HepG2 (cell line): ENCODE data around the gene UGT1A7. TPM values are rescaled to one million over a fixed set of nuclear protein-coding genes. Genes with fewer than 3 reads are reported as not detected.

Experiments
- ATAC-seq: fragments of 200-7000 bp; cut with Tn5 transposase; 3 replicates; pipeline ENCODE4 v1.9.1; 2020; ENCODE audit warnings: mild to moderate bottlenecking, moderate library complexity
- BruUV-seq: library from RNA; stranded (reverse); fragments of 400-500 nt; replicated peaks from 2 replicates; lab custom pipeline; 2021; lab: Mats Ljungman, UMichigan
- CTCF ChIA-PET: fragments of 300-600 bp; formaldehyde crosslinking; extraction: SDS; loops from one replicate; lab custom pipeline; 2021; ENCODE audit warnings: low total read pairs, inconsistent platforms, low intra/inter-chr PET ratio; lab: Yijun Ruan, JAX
- POLR2A ChIA-PET: fragments of 350-600 bp; sonication (Branson Sonifier 250); formaldehyde crosslinking; loops from one replicate; lab custom pipeline; 2020; ENCODE audit warnings: antibody characterized with exemption, inconsistent platforms; lab: Yijun Ruan, JAX
- DNase-seq: peaks from one replicate; pipeline ENCODE4 v3.0.0-alpha.2; 2015; ENCODE audit warnings: low spot score
- FAIRE-seq: peaks from 3 replicates; lab custom pipeline; 2011; peaks lifted over from hg19 to GRCh38; lab: Jason Lieb, UNC
- H2AFZ ChIP-seq: one replicate; pipeline ENCODE4 v1.6.1; 2011; ENCODE audit warnings: low read length, inconsistent platforms
- H3K27ac ChIP-seq: fragments of 300-600 bp; 3 replicates; pipeline ENCODE4 v1.8.0; 2011; ENCODE audit warnings: mixed run types, mild to moderate bottlenecking, mixed read lengths, low read length, inconsistent platforms; ENCODE audit not compliant: insufficient read depth; ENCODE audit errors: extremely low read length
- H3K27me3 ChIP-seq, 2 experiments: fragments of 200-600 bp in 1 of 2; 2 replicates in 1 of 2; 3 replicates in 1 of 2; pipeline versions ENCODE4 v1.6.0 to v1.8.0; 2011; ENCODE audit warnings: low read length in 2 of 2, mild to moderate bottlenecking in 2 of 2, moderate library complexity in 2 of 2, inconsistent platforms in 1 of 2; ENCODE audit not compliant: insufficient read depth in 2 of 2, control insufficient read depth in 1 of 2
- H3K36me3 ChIP-seq, 2 experiments: fragments of 200-600 bp in 1 of 2; replicated peaks in 1 of 2; 2 replicates in 1 of 2; 3 replicates in 1 of 2; pipeline versions ENCODE4 v1.5.1 to v1.8.0; 2011; ENCODE audit warnings: low read length in 2 of 2, inconsistent platforms in 1 of 2; ENCODE audit not compliant: insufficient read depth in 2 of 2, control insufficient read depth in 1 of 2
- H3K4me1 ChIP-seq: 2 replicates; pipeline ENCODE4 v1.5.1; 2012; ENCODE audit warnings: low read length, inconsistent platforms; ENCODE audit not compliant: insufficient read depth
- H3K4me2 ChIP-seq: 2 replicates; pipeline ENCODE4 v1.6.0; 2011; ENCODE audit warnings: low read depth, low read length, inconsistent platforms
- H3K4me3 ChIP-seq, 3 experiments: fragments of 200-600 bp in 1 of 3; sonication (generic), shearing (Covaris generic) in 1 of 3; replicated peaks in 1 of 3; 2 replicates each; pipeline ENCODE4 v1.5.1; 2011 to 2016; ENCODE audit warnings: low read length in 3 of 3, inconsistent platforms in 2 of 3, low read depth in 2 of 3, mild to moderate bottlenecking in 2 of 3, control low read depth in 1 of 3, mixed read lengths in 1 of 3; ENCODE audit not compliant: insufficient read depth in 1 of 3
- H3K79me2 ChIP-seq: one replicate; pipeline ENCODE4 v1.6.1; 2011; ENCODE audit warnings: low read length, inconsistent platforms; ENCODE audit not compliant: insufficient read depth
- H3K9ac ChIP-seq: 2 replicates; pipeline ENCODE4 v1.6.0; 2011; ENCODE audit warnings: mild to moderate bottlenecking, low read depth, low read length, inconsistent platforms; ENCODE audit not compliant: insufficient read depth
- H3K9me3 ChIP-seq: 2 replicates; pipeline ENCODE4 v1.5.1; 2012; ENCODE audit warnings: mild to moderate bottlenecking, low read length
- H4K20me1 ChIP-seq: 2 replicates; pipeline ENCODE4 v1.6.0; 2011; ENCODE audit warnings: inconsistent platforms, mild to moderate bottlenecking, low read length, moderate library complexity; ENCODE audit not compliant: insufficient read depth
- HNF4A ChIP-seq: sonication (generic); formaldehyde crosslinking; IDR thresholded peaks from 2 replicates; pipeline ENCODE4 v1.4.0; 2020; ENCODE audit warnings: missing genetic modification reagents
- MAFF ChIP-seq: IDR thresholded peaks from 2 replicates; pipeline ENCODE4 v1.6.1; 2011; ENCODE audit warnings: low read depth, low read length, improper control_type of control experiment
- MAFK ChIP-seq, 2 experiments: IDR thresholded peaks in 1 of 2; conservative IDR thresholded peaks in 1 of 2; 2 replicates each; pipeline ENCODE4 v1.6.1; 2011; ENCODE audit warnings: improper control_type of control experiment in 2 of 2, low read length in 2 of 2
- MXD4 ChIP-seq: IDR thresholded peaks from 2 replicates; pipeline ENCODE4 v1.6.1; 2016; ENCODE audit warnings: mild to moderate bottlenecking, missing biosample characterization, missing genetic modification reagents
- ZNF501 ChIP-seq: sonication (generic); formaldehyde crosslinking; IDR thresholded peaks from 2 replicates; pipeline ENCODE4 v1.5.1; 2020; ENCODE audit warnings: mild to moderate bottlenecking, moderate library complexity, missing genetic modification reagents
- WGBS: methylation state at CpG from one replicate; pipeline ENCODE4 v1.1.6; 2017; ENCODE audit warnings: low lambda C conversion rate; 5-methylcytosine and 5-hydroxymethylcytosine counted together
- in situ Hi-C: cut with HindIII; loops from 2 replicates; pipeline ENCODE4 v1.10.0; 2017; ENCODE audit warnings: low pct_unique_long_range_greater_than_20kb; ENCODE audit not compliant: extremely low pct_ligation_motif_present
- intact Hi-C: fragments of 100-400 bp; cut with micrococcal nuclease; formaldehyde crosslinking; loops from one replicate; pipeline ENCODE4 v1.10.0; 2022; ENCODE audit not compliant: unreplicated experiment
- polyA plus RNA-seq, 8 experiments: library from polyadenylated mRNA; depleted of rRNA in 3 of 8; stranded (reverse) in 7 of 8; unstranded in 1 of 8; fragments of >200 nt; fragmentation: Illumina TruSeq in 4 of 8; extraction: Trizol in 4 of 8; gene quantifications; 2 replicates each; pipeline versions ENCODE4 v1.2.1 to v1.2.3, GENCODE V29; 2011 to 2016; ENCODE audit warnings: low read depth in 4 of 8, missing spikeins in 1 of 8, mixed read lengths in 1 of 8; ENCODE audit not compliant: insufficient read depth in 1 of 8
- total RNA-seq, 5 experiments: library from RNA; depleted of rRNA; stranded (reverse); fragments of >200 nt; fragmentation: Illumina TruSeq; extraction: Trizol; gene quantifications; 2 replicates each; pipeline ENCODE4 v1.2.3, GENCODE V29; 2016; ENCODE audit warnings: low read depth in 1 of 5
- TF ChIP-seq, protein P1 (sequence below): sonication (generic); formaldehyde crosslinking; IDR thresholded peaks from 2 replicates; pipeline ENCODE4 v1.5.1; 2020; ENCODE audit warnings: missing genetic modification reagents, mild to moderate bottlenecking, borderline replicate concordance

UGT1A7 gene
- total and polyA plus RNA-seq, 2 of the 13 experiments (the other 11 are each of a cell fraction or from before 2014, with no cell fraction given): not detected

DNA sequence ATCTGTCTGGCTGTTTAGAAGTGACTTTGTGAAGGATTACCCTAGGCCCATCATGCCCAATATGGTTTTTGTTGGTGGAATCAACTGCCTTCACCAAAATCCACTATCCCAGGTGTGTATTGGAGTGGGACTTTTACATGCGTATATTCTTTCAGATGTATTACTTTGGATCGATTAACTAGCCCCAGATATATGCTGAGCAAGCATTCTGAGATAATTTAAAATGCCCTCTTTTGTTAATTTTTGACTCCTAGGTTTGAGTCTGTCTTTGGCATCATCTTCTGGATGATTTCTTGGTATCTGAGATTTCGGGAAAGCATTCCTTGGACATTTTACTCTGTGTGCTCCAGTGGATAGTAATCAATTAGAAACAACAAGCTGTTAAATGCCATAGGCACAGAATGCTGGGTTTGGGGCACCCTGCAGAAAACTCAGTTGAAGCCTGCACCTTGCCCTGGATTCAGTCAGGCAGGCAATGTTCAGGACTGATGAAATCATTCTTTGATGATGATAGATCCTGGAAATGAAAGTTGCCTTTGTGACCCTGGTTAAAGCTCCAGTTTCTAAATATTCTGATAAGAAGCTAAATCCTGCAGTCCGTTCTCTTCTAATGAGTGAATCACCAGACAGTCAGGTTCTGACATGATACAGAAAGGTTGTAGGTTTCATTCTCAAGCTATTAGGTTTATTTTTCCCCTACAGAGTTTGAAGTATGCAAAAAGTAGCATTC, 79.5 kb downstream of the UGT1A7 start:
- H3K4me3 ChIP-seq: no peak overlapping the region
- FAIRE-seq (no peak), ATAC-seq (no peak)

More for the DNA sequence above, 79.5 kb downstream of the UGT1A7 start:
- peaks cover 9 to 71% of the 10 kb centered on the region in 2 experiments; a peak in 3 of 5 replicates for H3K27me3 ChIP-seq
- intact Hi-C loops (no loop called here), in situ Hi-C loops (no loop called here)
- no peak overlapping the region for H2AFZ ChIP-seq
- H3K4me1 ChIP-seq: peaks cover 40% of the 10 kb centered on the region
- no peak for TF ChIP-seq HNF4A (CRISPR knock-in tag)
- TF ChIP-seq, protein P1, sequence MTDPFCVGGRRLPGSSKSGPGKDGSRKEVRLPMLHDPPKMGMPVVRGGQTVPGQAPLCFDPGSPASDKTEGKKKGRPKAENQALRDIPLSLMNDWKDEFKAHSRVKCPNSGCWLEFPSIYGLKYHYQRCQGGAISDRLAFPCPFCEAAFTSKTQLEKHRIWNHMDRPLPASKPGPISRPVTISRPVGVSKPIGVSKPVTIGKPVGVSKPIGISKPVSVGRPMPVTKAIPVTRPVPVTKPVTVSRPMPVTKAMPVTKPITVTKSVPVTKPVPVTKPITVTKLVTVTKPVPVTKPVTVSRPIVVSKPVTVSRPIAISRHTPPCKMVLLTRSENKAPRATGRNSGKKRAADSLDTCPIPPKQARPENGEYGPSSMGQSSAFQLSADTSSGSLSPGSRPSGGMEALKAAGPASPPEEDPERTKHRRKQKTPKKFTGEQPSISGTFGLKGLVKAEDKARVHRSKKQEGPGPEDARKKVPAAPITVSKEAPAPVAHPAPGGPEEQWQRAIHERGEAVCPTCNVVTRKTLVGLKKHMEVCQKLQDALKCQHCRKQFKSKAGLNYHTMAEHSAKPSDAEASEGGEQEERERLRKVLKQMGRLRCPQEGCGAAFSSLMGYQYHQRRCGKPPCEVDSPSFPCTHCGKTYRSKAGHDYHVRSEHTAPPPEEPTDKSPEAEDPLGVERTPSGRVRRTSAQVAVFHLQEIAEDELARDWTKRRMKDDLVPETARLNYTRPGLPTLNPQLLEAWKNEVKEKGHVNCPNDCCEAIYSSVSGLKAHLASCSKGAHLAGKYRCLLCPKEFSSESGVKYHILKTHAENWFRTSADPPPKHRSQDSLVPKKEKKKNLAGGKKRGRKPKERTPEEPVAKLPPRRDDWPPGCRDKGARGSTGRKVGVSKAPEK (CRISPR knock-in tag): no peak
- peak; percentile 94 for TF ChIP-seq MAFF
- peak; percentile 92 to 97 for TF ChIP-seq MAFK (conservative IDR thresholded peaks at IDR 0.05 in 1 of 2, IDR thresholded peaks at IDR 0.05 in 1 of 2; ENCODE audit: low read length in 2 of 2)
- no peak for TF ChIP-seq MXD4 (CRISPR knock-in tag)
- TF ChIP-seq ZNF501: no peak
- no peaks in the 10 kb centered on the region for H3K36me3 ChIP-seq
- 61% methylated on average over 4 of the region's 4 CpGs for WGBS
- no peaks in the 10 kb centered on the region for H3K79me2 ChIP-seq
- H3K27ac ChIP-seq: no peak overlapping the region
- CTCF ChIA-PET: no interaction called here
- H3K9ac ChIP-seq: no peak overlapping the region
- no peak overlapping the region for H3K4me2 ChIP-seq
- BruUV-seq: no TSS peak
- no peaks in the 10 kb centered on the region for H3K9me3 ChIP-seq
- H4K20me1 ChIP-seq: no peaks in the 10 kb centered on the region
- POLR2A ChIA-PET: no interaction called here
- no peak for DNase-seq
